Esophagus squamous epithelium (tissue), 5 donors: ENCODE measurements around the gene ULK4. TPM values are rescaled to one million over a fixed set of nuclear protein-coding genes. Genes with fewer than 3 reads are reported as not detected.

Experiments
- DNase-seq: peaks from one replicate; lab custom pipeline; 2025; lab: John Stamatoyannopoulos, UW
- H3K27ac ChIP-seq, 4 donors: fragments of 200-600 bp; sonication (generic); one replicate each; pipeline ENCODE4 v1.5.1; 2016 to 2019; ENCODE audit warnings: mild to moderate bottlenecking in 1 of 4
- H3K27me3 ChIP-seq, 4 donors: fragments of 200-600 bp; sonication (generic); 1 replicate in 3 of 4; 2 replicates in 1 of 4; pipeline versions ENCODE4 v1.5.1 to v1.6.0; 2017 to 2021; ENCODE audit warnings: antibody characterized with exemption in 1 of 4
- H3K36me3 ChIP-seq, 3 donors: fragments of 200-600 bp; sonication (generic); one replicate each; pipeline ENCODE4 v1.5.1; 2016 to 2019
- H3K4me1 ChIP-seq, 3 donors: fragments of 200-600 bp; sonication (generic); one replicate each; pipeline ENCODE4 v1.5.1; 2017 to 2019
- H3K4me3 ChIP-seq, 4 donors: fragments of 200-600 bp; sonication (generic); 1 replicate in 3 of 4; 2 replicates in 1 of 4; pipeline ENCODE4 v1.5.1; 2016 to 2019; ENCODE audit warnings: mild to moderate bottlenecking in 2 of 4, moderate library complexity in 1 of 4
- H3K9me3 ChIP-seq, 3 donors: fragments of 200-600 bp; sonication (generic); one replicate each; pipeline ENCODE4 v1.5.1; 2016 to 2019
- POLR2A ChIP-seq, 4 donors: fragments of 450-650 bp; IDR thresholded peaks; one replicate each; pipeline ENCODE4 v1.6.1; 2017; ENCODE audit warnings: antibody characterized with exemption in 4 of 4, mild to moderate bottlenecking in 4 of 4, moderate library complexity in 3 of 4
- WGBS, 2 donors: methylation state at CpG; one replicate each; pipeline ENCODE4 v1.1.5; 2018; 5-methylcytosine and 5-hydroxymethylcytosine counted together
- intact Hi-C: fragments of 100-400 bp; cut with DNase I; formaldehyde crosslinking; loops from one replicate; pipeline ENCODE4 v1.15.0; 2022
- total RNA-seq, 4 donors: library from RNA; depleted of rRNA; stranded (reverse); fragments of >200 nt; gene quantifications; one replicate each; pipeline ENCODE4 v1.1.0, GENCODE V29; 2016
- TF ChIP-seq, protein P1 (sequence below), 6 experiments: fragments of 450-650 bp in 4 of 6; fragments of 200-600 bp in 2 of 6; sonication (generic) in 2 of 6; IDR thresholded peaks; one replicate each; pipeline ENCODE4 v1.5.1; 2016 to 2019; ENCODE audit warnings: antibody characterized with exemption in 6 of 6, mild to moderate bottlenecking in 4 of 6, moderate library complexity in 4 of 6
- donor health status: DM: yes; HTN: yes; CAD: no.

Gene ULK4
- total RNA-seq, 4 donors from 2014 or later, result 2.2 to 11.4 (median 7.9) TPM

GRCh38 chr3:41974223-41974622, 12.3 kb upstream of the ULK4 start:
- no peak overlapping the region for H3K27ac ChIP-seq
- H3K4me3 ChIP-seq, result no peak overlapping the region
- intact Hi-C loops, result no loop called here
- TF ChIP-seq POLR2A (IDR thresholded peaks at IDR 0.05), result no peak
- TF ChIP-seq, protein P1, sequence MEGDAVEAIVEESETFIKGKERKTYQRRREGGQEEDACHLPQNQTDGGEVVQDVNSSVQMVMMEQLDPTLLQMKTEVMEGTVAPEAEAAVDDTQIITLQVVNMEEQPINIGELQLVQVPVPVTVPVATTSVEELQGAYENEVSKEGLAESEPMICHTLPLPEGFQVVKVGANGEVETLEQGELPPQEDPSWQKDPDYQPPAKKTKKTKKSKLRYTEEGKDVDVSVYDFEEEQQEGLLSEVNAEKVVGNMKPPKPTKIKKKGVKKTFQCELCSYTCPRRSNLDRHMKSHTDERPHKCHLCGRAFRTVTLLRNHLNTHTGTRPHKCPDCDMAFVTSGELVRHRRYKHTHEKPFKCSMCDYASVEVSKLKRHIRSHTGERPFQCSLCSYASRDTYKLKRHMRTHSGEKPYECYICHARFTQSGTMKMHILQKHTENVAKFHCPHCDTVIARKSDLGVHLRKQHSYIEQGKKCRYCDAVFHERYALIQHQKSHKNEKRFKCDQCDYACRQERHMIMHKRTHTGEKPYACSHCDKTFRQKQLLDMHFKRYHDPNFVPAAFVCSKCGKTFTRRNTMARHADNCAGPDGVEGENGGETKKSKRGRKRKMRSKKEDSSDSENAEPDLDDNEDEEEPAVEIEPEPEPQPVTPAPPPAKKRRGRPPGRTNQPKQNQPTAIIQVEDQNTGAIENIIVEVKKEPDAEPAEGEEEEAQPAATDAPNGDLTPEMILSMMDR (IDR thresholded peaks at IDR 0.05), result no peak
- H3K9me3 ChIP-seq, result no peaks in the 10 kb centered on the region
- no peaks in the 10 kb centered on the region for H3K36me3 ChIP-seq
- H3K27me3 ChIP-seq, result no peaks in the 10 kb centered on the region
- DNase-seq, result no peak
- 84 to 96% methylated on average over 2 of the region's 2 CpGs for WGBS, 2 donors
- no peaks in the 10 kb centered on the region for H3K4me1 ChIP-seq

GRCh38 chr3:41972802-41973201, 10.9 kb upstream of the ULK4 start:
- intact Hi-C loops, result no loop called here
- no peak overlapping the region for H3K27ac ChIP-seq
- TF ChIP-seq, protein P1 (IDR thresholded peaks at IDR 0.05), result no peak
- no peak for TF ChIP-seq POLR2A (IDR thresholded peaks at IDR 0.05)
- no peaks in the 10 kb centered on the region for H3K36me3 ChIP-seq
- WGBS, 2 donors, result 84 to 87% methylated on average over 5 of the region's 5 CpGs
- no peak for DNase-seq
- H3K9me3 ChIP-seq, result no peaks in the 10 kb centered on the region
- no peak overlapping the region for H3K4me3 ChIP-seq
- H3K27me3 ChIP-seq, result no peaks in the 10 kb centered on the region
- no peaks in the 10 kb centered on the region for H3K4me1 ChIP-seq

- H3K4me3 ChIP-seq, result no peak overlapping the region
- intact Hi-C loops, result no loop called here
- H3K27me3 ChIP-seq, result no peaks in the 10 kb centered on the region
- no peaks in the 10 kb centered on the region for H3K9me3 ChIP-seq
- 79 to 83% methylated on average over 5 to 6 of the region's 6 CpGs for WGBS, 2 donors
- no peak overlapping the region for H3K27ac ChIP-seq
- H3K4me1 ChIP-seq, result peaks cover 0 to 5% (median 0%) of the 10 kb centered on the region in 3 donors
- DNase-seq, result no peak
- no peaks in the 10 kb centered on the region for H3K36me3 ChIP-seq
- TF ChIP-seq POLR2A (IDR thresholded peaks at IDR 0.05), result no peak
- TF ChIP-seq, protein P1 (IDR thresholded peaks at IDR 0.05), result no peak
Measured at GRCh38 chr3:41966206-41966605, 4.3 kb upstream of the ULK4 start.

DNA sequence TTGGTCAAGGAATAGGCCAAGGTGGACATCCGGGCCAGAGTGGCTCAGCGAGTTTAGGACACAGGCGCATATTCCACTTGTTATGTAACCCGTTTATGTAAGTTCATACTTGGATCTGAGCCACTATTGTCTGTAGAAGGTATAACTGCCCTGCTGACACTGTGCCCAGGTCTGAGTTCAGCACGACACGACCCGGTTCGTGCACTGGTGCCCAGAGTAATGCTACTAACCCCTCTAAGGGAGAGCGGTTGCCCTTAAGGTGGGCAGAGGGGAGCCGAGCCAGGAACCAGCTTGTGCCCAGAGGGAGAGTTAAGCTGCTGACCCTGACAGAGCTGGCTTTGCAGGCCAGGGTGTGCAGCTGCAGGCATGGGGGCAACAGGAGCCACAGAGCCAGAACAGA, 1.9 kb upstream of the ULK4 start:
- no peaks in the 10 kb centered on the region for H3K36me3 ChIP-seq
- H3K27me3 ChIP-seq, result no peaks in the 10 kb centered on the region
- WGBS, 2 donors, result 65 to 81% methylated on average over 4 to 7 of the region's 10 CpGs
- peaks cover 0 to 15% (median 9%) of the 10 kb centered on the region in 3 donors for H3K4me1 ChIP-seq
- no peaks in the 10 kb centered on the region for H3K9me3 ChIP-seq
- H3K27ac ChIP-seq, result no peak overlapping the region
- TF ChIP-seq, protein P1 (IDR thresholded peaks at IDR 0.05), result no peak
- no peak for TF ChIP-seq POLR2A (IDR thresholded peaks at IDR 0.05)
- intact Hi-C loops, result no loop called here
- no peak overlapping the region for H3K4me3 ChIP-seq
- no peak for DNase-seq

DNA sequence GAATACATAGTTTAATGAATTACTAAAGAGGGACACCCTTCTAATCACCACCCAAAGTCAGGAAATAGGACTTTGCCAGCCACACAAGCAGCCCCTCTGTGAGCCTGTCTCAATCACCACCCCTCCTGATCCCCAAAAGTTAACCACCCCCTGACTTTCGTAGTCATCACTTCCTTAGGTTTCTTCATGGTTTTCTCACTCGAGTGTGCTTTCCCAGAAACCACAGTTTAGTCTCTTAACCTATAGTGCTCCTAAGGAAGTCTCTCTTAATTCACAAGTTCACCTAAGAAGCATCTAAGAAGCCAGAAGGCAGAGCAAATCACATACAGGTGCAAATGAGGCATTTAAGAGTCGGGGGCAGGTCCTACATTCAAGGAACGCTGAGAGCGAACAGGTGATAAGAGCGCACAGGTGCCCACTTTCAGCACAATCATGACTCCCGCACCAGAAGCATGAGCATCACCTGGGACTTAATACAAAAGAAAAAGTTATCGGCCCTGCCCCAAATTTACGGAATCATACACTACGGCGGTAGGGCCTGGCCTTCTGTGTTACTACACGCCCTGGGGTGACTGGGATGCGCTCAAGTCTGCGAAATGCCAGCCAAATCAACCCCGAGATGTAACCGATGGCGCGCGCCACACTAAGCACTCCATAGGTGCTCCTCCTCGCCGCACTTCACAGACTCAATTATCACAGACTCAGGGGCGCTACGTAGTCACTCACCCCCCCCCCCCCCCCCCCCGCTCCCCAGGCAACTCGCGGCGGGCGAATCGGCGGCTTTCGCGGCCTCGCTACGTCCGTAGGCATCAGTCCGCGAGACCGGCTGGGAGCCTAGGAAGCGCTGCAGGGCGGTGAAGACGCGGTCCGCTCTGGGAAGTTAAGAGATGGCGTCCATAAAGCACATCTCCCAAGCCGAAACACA, 815 bp downstream of the ULK4 start:
- H3K9me3 ChIP-seq, result no peaks in the 10 kb centered on the region
- H3K4me1 ChIP-seq, result peaks cover 0 to 15% (median 9%) of the 10 kb centered on the region in 3 donors
- WGBS, 2 donors, result 0 to 4% methylated on average over 9 to 21 of the region's 45 CpGs
- H3K36me3 ChIP-seq, result no peaks in the 10 kb centered on the region
- TF ChIP-seq POLR2A (IDR thresholded peaks at IDR 0.05), result no peak
- TF ChIP-seq, protein P1 (IDR thresholded peaks at IDR 0.05), result no peak
- intact Hi-C loops, result no loop called here
- H3K27me3 ChIP-seq, result no peaks in the 10 kb centered on the region
- H3K4me3 ChIP-seq, result peak overlapping the region; percentile 71 to 100 (median 88)
- peak overlapping the region; percentile 79 to 90 (median 88) for H3K27ac ChIP-seq
- peak; percentile 5 for DNase-seq
